CD8-positive, alpha-beta memory T cell (primary cell): ENCODE data around the gene PIGN. TPM values are rescaled to one million over a fixed set of nuclear protein-coding genes. Genes with fewer than 3 reads are reported as not detected.

Experiments
- CTCF ChIA-PET: fragments of 350-600 bp; sonication (Branson Sonifier 250); formaldehyde crosslinking; loops from one replicate; lab custom pipeline; 2021; ENCODE audit warnings: antibody characterized with exemption; lab: Charles Lee
- POLR2A ChIA-PET: fragments of 350-600 bp; sonication (Branson Sonifier 250); formaldehyde crosslinking; loops from one replicate; lab custom pipeline; 2021; ENCODE audit warnings: antibody characterized with exemption; lab: Charles Lee
- DNase-seq, 5 donors: peaks; one replicate each; pipeline versions ENCODE4 v3.0.0 to v3.0.0-alpha.2; 2020 to 2022; ENCODE audit warnings: mixed read lengths in 1 of 5
- H3K27ac ChIP-seq: one replicate; pipeline ENCODE4 v1.7.0; 2013; ENCODE audit warnings: low read depth, mild to moderate bottlenecking, low read length, moderate library complexity
- H3K27me3 ChIP-seq: 2 replicates; pipeline ENCODE4 v1.7.0; 2013; ENCODE audit warnings: low read length, mild to moderate bottlenecking; ENCODE audit not compliant: insufficient read depth, poor library complexity, severe bottlenecking
- H3K36me3 ChIP-seq: 2 replicates; pipeline ENCODE4 v1.7.0; 2013; ENCODE audit warnings: mild to moderate bottlenecking, low read length, moderate library complexity; ENCODE audit not compliant: insufficient read depth
- H3K4me1 ChIP-seq: 2 replicates; pipeline ENCODE4 v1.7.0; 2013; ENCODE audit warnings: mild to moderate bottlenecking, low read length, moderate library complexity; ENCODE audit not compliant: insufficient read depth
- H3K4me3 ChIP-seq: 2 replicates; pipeline ENCODE4 v1.7.0; 2013; ENCODE audit warnings: mild to moderate bottlenecking, low read length
- H3K9me3 ChIP-seq: 2 replicates; pipeline ENCODE4 v1.7.0; 2013; ENCODE audit warnings: mild to moderate bottlenecking, low read length
- H3K27ac Mint-ChIP-seq, 8 donors: one replicate each; pipeline ENCODE4 v1.8.0; 2020 to 2021; ENCODE audit warnings: mixed read lengths in 8 of 8, mild to moderate bottlenecking in 6 of 8, inconsistent platforms in 3 of 8, moderate library complexity in 3 of 8
- H3K27me3 Mint-ChIP-seq, 2 donors: one replicate each; pipeline ENCODE4 v1.8.0; 2020 to 2021; ENCODE audit warnings: mixed read lengths in 2 of 2, mild to moderate bottlenecking in 1 of 2, moderate library complexity in 1 of 2
- H3K36me3 Mint-ChIP-seq, 3 donors: one replicate each; pipeline ENCODE4 v1.8.0; 2020 to 2021; ENCODE audit warnings: mixed read lengths in 3 of 3, inconsistent platforms in 1 of 3, mild to moderate bottlenecking in 1 of 3
- H3K4me1 Mint-ChIP-seq, 3 donors: one replicate each; pipeline ENCODE4 v1.8.0; 2020 to 2021; ENCODE audit warnings: mixed read lengths in 3 of 3, inconsistent platforms in 1 of 3, mild to moderate bottlenecking in 1 of 3
- H3K4me3 Mint-ChIP-seq, 7 donors: one replicate each; pipeline ENCODE4 v1.8.0; 2020 to 2021; ENCODE audit warnings: mixed read lengths in 7 of 7, mild to moderate bottlenecking in 6 of 7, moderate library complexity in 4 of 7, inconsistent platforms in 2 of 7
- H3K9me3 Mint-ChIP-seq, 5 donors: one replicate each; pipeline ENCODE4 v1.8.0; 2020 to 2022; ENCODE audit warnings: mixed read lengths in 5 of 5, mild to moderate bottlenecking in 3 of 5, moderate library complexity in 2 of 5, inconsistent platforms in 1 of 5
- polyA plus RNA-seq: library from polyadenylated mRNA; unstranded; fragments of 300-500 nt; fragmentation: Illumina TruSeq; gene quantifications from one replicate; pipeline ENCODE4 v1.2.3, GENCODE V29; 2021
- total RNA-seq, 2 experiments: library from RNA; stranded (reverse); gene quantifications; one replicate each; pipeline ENCODE4 v1.2.3, GENCODE V29; 2021

Gene PIGN
- total and polyA plus RNA-seq, 3 experiments from 2014 or later: 11.4 to 24.2 (median 23.2) TPM

GRCh38 chr18:62085756-62086155, 101.1 kb downstream of the PIGN start:
- peaks cover 13 to 34% (median 20%) of the 10 kb centered on the region in 3 donors for H3K36me3 Mint-ChIP-seq
- ChIA-PET POLR2A (no interaction called here), CTCF (no interaction called here)
- Histone ChIP-seq H3K9me3 (no peaks in the 10 kb centered on the region), H3K4me1 (peaks cover 17% of the 10 kb centered on the region), H3K36me3 (no peaks in the 10 kb centered on the region), H3K27me3 (no peaks in the 10 kb centered on the region), H3K27ac (no peak overlapping the region), H3K4me3 (no peak overlapping the region)
- peaks cover 12 to 26% (median 13%) of the 10 kb centered on the region in 3 donors for H3K4me1 Mint-ChIP-seq
- H3K27me3 Mint-ChIP-seq: no peaks in the 10 kb centered on the region
- no peak overlapping the region for H3K4me3 Mint-ChIP-seq
- H3K27ac Mint-ChIP-seq: no peak overlapping the region
- DNase-seq: no peak
- no peaks in the 10 kb centered on the region for H3K9me3 Mint-ChIP-seq

- no peak overlapping the region for H3K27ac ChIP-seq
- POLR2A ChIA-PET: no interaction called here
- H3K4me1 ChIP-seq: no peaks in the 10 kb centered on the region
- DNase-seq: no peak
- Mint-ChIP-seq H3K36me3 (peaks cover 12 to 22% (median 13%) of the 10 kb centered on the region in 3 donors), H3K4me1 (peaks cover 0 to 4% (median 2%) of the 10 kb centered on the region in 3 donors), H3K4me3 (no peak overlapping the region), H3K27ac (no peak overlapping the region), H3K27me3 (peaks cover 0 to 2% of the 10 kb centered on the region in 2 donors), H3K9me3 (no peaks in the 10 kb centered on the region)
- CTCF ChIA-PET: no interaction called here
- no peaks in the 10 kb centered on the region for H3K27me3 ChIP-seq
- H3K36me3 ChIP-seq: no peaks in the 10 kb centered on the region
- no peaks in the 10 kb centered on the region for H3K9me3 ChIP-seq
- no peak overlapping the region for H3K4me3 ChIP-seq
These were observed 105.0 kb downstream of the PIGN start for GRCh38 chr18:62081761-62082294.

GRCh38 chr18:62081248-62081647, 105.6 kb downstream of the PIGN start:
- no peak overlapping the region for H3K4me3 Mint-ChIP-seq
- no peak overlapping the region for H3K27ac Mint-ChIP-seq
- ChIA-PET CTCF (no interaction called here), POLR2A (no interaction called here)
- no peaks in the 10 kb centered on the region for H3K9me3 ChIP-seq
- H3K27ac ChIP-seq: no peak overlapping the region
- peaks cover 9 to 18% (median 14%) of the 10 kb centered on the region in 3 donors for H3K36me3 Mint-ChIP-seq
- no peaks in the 10 kb centered on the region for H3K36me3 ChIP-seq
- peaks cover 0 to 2% of the 10 kb centered on the region in 2 donors for H3K27me3 Mint-ChIP-seq
- H3K9me3 Mint-ChIP-seq: no peaks in the 10 kb centered on the region
- H3K27me3 ChIP-seq: no peaks in the 10 kb centered on the region
- no peak for DNase-seq
- H3K4me3 ChIP-seq: no peak overlapping the region
- peaks cover 0 to 4% (median 0%) of the 10 kb centered on the region in 3 donors for H3K4me1 Mint-ChIP-seq
- no peaks in the 10 kb centered on the region for H3K4me1 ChIP-seq

- Histone ChIP-seq H3K4me1 (no peaks in the 10 kb centered on the region), H3K27me3 (no peaks in the 10 kb centered on the region), H3K4me3 (no peak overlapping the region), H3K9me3 (no peaks in the 10 kb centered on the region), H3K36me3 (no peaks in the 10 kb centered on the region), H3K27ac (no peak overlapping the region)
- Mint-ChIP-seq H3K27ac (no peak overlapping the region), H3K36me3 (peaks cover 7 to 15% (median 12%) of the 10 kb centered on the region in 3 donors), H3K9me3 (no peaks in the 10 kb centered on the region), H3K4me3 (no peak overlapping the region), H3K4me1 (peaks cover 0 to 4% (median 0%) of the 10 kb centered on the region in 3 donors), H3K27me3 (peaks cover 0 to 2% of the 10 kb centered on the region in 2 donors)
- POLR2A ChIA-PET: no interaction called here
- CTCF ChIA-PET: no interaction called here
- DNase-seq: no peak
These were observed 106.5 kb downstream of the PIGN start for GRCh38 chr18:62080172-62080900.

- H3K36me3 ChIP-seq: peaks cover 4% of the 10 kb centered on the region
- Mint-ChIP-seq H3K4me3 (no peak overlapping the region), H3K4me1 (no peaks in the 10 kb centered on the region), H3K27ac (peak overlapping the region in 1 of 8 donors; percentile 26), H3K36me3 (peaks cover 8 to 34% (median 21%) of the 10 kb centered on the region in 3 donors), H3K9me3 (no peaks in the 10 kb centered on the region), H3K27me3 (no peaks in the 10 kb centered on the region)
- no peaks in the 10 kb centered on the region for H3K9me3 ChIP-seq
- no peaks in the 10 kb centered on the region for H3K4me1 ChIP-seq
- H3K4me3 ChIP-seq: no peak overlapping the region
- H3K27ac ChIP-seq: no peak overlapping the region
- ChIA-PET POLR2A (no interaction called here), CTCF (no interaction called here)
- H3K27me3 ChIP-seq: no peaks in the 10 kb centered on the region
- DNase-seq: no peak
These were observed 113.2 kb downstream of the PIGN start for GRCh38 chr18:62073461-62074281.

GRCh38 chr18:62072370-62072769, 114.5 kb downstream of the PIGN start:
- H3K4me3 ChIP-seq: no peak overlapping the region
- H3K4me1 Mint-ChIP-seq: no peaks in the 10 kb centered on the region
- ChIA-PET POLR2A (no interaction called here), CTCF (no interaction called here)
- no peak for DNase-seq
- H3K9me3 ChIP-seq: no peaks in the 10 kb centered on the region
- no peaks in the 10 kb centered on the region for H3K4me1 ChIP-seq
- peaks cover 4% of the 10 kb centered on the region for H3K36me3 ChIP-seq
- no peaks in the 10 kb centered on the region for H3K27me3 Mint-ChIP-seq
- peaks cover 15 to 39% (median 25%) of the 10 kb centered on the region in 3 donors for H3K36me3 Mint-ChIP-seq
- no peaks in the 10 kb centered on the region for H3K27me3 ChIP-seq
- H3K4me3 Mint-ChIP-seq: no peak overlapping the region
- peaks cover 0 to 2% (median 0%) of the 10 kb centered on the region in 5 donors for H3K9me3 Mint-ChIP-seq
- H3K27ac ChIP-seq: no peak overlapping the region
- no peak overlapping the region for H3K27ac Mint-ChIP-seq

GRCh38 chr18:62071071-62071470, 115.8 kb downstream of the PIGN start:
- CTCF ChIA-PET: no interaction called here
- H3K27ac Mint-ChIP-seq: no peak overlapping the region
- H3K36me3 ChIP-seq: peaks cover 4% of the 10 kb centered on the region

GRCh38 chr18:62070302-62070701, 116.6 kb downstream of the PIGN start:
- H3K4me3 Mint-ChIP-seq: no peak overlapping the region
- H3K9me3 Mint-ChIP-seq: peaks cover 0 to 5% (median 0%) of the 10 kb centered on the region in 5 donors
- H3K27me3 Mint-ChIP-seq: no peaks in the 10 kb centered on the region
- ChIA-PET CTCF (no interaction called here), POLR2A (no interaction called here)
- Histone ChIP-seq H3K4me3 (no peak overlapping the region), H3K27ac (no peak overlapping the region), H3K4me1 (no peaks in the 10 kb centered on the region), H3K9me3 (no peaks in the 10 kb centered on the region), H3K27me3 (no peaks in the 10 kb centered on the region), H3K36me3 (peaks cover 4% of the 10 kb centered on the region)
- H3K36me3 Mint-ChIP-seq: peaks cover 17 to 32% (median 25%) of the 10 kb centered on the region in 3 donors
- no peaks in the 10 kb centered on the region for H3K4me1 Mint-ChIP-seq
- no peak for DNase-seq
- no peak overlapping the region for H3K27ac Mint-ChIP-seq

More at GRCh38 chr18:62071071-62071470, 115.8 kb downstream of the PIGN start:
- POLR2A ChIA-PET: no interaction called here
- H3K4me3 ChIP-seq: no peak overlapping the region
- no peaks in the 10 kb centered on the region for H3K9me3 ChIP-seq
- Mint-ChIP-seq H3K4me1 (no peaks in the 10 kb centered on the region), H3K36me3 (peaks cover 17 to 32% (median 25%) of the 10 kb centered on the region in 3 donors), H3K9me3 (peaks cover 0 to 5% (median 0%) of the 10 kb centered on the region in 5 donors), H3K4me3 (no peak overlapping the region), H3K27me3 (no peaks in the 10 kb centered on the region)
- H3K27ac ChIP-seq: no peak overlapping the region
- H3K27me3 ChIP-seq: no peaks in the 10 kb centered on the region
- H3K4me1 ChIP-seq: no peaks in the 10 kb centered on the region
- no peak for DNase-seq
